GM12865 (cell line): Measurements from ENCODE around the gene NLRP3.
A peak's percentile ranks its signal among the peaks of the same experiment; 100 is the strongest.
"Not testable (repeated sequence)": the region's sequence is repeated elsewhere in the genome, so short reads cannot be mapped to it uniquely, and the experiment has no call there.

Experiments used
- DNase-seq: peaks from one replicate; pipeline ENCODE4 v3.0.0; 2010; ENCODE audit warnings: low read depth
- H3K4me3 ChIP-seq: 2 replicates; pipeline ENCODE4 v1.5.1; 2011; ENCODE audit warnings: mild to moderate bottlenecking, low read depth, low read length, control low read depth
- TF ChIP-seq, protein P1 (sequence below): IDR thresholded peaks from 2 replicates; pipeline ENCODE4 v1.5.1; 2011; ENCODE audit warnings: low read length, control low read depth, low read depth, inconsistent platforms; ENCODE audit not compliant: insufficient read depth; ENCODE audit errors: missing control alignments

NLRP3 gene

DNA sequence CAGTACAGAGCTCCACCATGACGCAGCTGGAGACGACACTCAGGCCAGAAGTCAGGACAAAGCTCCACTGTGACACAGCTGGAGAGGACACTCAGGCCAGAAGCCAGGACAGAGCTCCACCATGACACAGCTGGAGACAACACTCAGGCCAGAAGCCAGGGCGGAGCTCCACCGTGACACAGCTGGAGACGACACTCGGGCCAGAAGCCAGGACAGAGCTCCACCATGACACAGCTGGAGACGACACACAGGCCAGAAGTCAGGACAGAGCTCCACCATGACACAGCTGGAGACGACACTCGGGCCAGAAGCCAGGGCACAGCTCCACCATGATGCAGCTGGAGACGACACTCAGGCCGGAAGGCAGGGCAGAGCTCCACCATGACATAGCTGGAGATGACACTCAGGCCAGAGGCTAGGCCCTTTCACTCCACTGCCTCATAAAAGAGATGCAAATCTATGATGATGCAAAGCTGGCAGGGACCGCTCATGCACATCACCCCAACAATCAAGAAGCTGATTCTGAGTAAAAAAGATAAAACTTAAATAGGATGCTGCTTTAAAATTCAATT, 55.6 kb downstream of the NLRP3 start:
- TF ChIP-seq, protein P1, sequence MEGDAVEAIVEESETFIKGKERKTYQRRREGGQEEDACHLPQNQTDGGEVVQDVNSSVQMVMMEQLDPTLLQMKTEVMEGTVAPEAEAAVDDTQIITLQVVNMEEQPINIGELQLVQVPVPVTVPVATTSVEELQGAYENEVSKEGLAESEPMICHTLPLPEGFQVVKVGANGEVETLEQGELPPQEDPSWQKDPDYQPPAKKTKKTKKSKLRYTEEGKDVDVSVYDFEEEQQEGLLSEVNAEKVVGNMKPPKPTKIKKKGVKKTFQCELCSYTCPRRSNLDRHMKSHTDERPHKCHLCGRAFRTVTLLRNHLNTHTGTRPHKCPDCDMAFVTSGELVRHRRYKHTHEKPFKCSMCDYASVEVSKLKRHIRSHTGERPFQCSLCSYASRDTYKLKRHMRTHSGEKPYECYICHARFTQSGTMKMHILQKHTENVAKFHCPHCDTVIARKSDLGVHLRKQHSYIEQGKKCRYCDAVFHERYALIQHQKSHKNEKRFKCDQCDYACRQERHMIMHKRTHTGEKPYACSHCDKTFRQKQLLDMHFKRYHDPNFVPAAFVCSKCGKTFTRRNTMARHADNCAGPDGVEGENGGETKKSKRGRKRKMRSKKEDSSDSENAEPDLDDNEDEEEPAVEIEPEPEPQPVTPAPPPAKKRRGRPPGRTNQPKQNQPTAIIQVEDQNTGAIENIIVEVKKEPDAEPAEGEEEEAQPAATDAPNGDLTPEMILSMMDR: no peak
- no peak overlapping the region for H3K4me3 ChIP-seq
- DNase-seq: peak; percentile 7

DNA sequence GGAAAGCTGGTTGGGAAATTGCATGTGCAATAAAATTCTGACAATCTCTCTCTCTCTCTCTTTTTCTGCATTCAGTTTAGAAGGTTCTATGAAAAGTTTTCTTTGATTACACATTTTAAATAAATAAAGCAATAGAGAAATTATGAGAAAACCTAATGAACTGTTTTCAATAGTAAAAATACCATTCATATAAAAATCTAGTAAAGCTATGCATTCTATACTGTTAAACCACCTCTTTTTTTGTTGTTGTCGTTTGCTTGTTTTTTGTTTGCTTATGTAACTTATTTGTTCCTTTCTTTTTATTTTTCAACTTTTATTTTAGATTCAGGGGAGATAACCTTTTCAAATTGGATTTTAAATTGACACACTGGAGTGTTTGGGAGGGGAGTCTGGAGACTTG, 56.1 kb downstream of the NLRP3 start:
- no peak overlapping the region for H3K4me3 ChIP-seq
- TF ChIP-seq, protein P1: no peak
- no peak for DNase-seq

DNA sequence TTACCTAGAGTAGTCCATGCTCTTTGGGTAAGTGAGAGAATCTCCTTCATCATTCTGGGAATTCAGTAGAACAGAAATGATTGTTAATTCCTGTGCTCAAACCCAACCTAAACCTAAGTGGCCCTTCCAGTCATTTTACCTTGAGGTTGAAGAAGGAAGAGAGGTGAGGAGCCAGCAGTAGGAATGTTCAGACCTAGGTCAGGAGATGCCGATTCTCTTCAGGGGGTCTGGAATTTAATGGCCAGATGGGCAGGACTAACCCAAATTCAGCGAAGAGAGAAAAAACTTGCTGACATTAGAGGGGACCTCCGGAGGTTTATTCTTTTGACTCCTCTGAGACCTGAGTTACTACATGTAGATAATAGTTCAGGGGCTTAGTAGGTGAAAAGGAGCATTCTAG, 58.4 kb downstream of the NLRP3 start:
- TF ChIP-seq, protein P1: no peak
- H3K4me3 ChIP-seq: no peak overlapping the region

DNA sequence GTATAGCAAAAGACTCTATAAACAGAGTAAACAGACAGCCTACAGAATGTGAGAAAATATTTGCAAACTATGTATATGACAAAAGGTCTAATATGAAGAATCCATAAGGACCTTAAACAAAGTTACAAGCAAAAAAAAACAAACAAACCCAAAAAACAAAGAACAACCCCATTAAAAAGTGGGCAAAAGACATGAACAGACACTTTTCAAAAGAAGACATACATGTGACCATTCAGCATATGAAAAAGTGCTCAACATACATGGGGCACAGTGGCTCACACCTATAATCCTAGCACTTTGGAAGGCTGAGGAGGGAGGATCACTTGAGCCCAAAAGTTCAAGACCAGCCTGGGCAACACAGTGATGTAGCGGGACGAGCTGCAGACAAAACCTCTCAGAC, 59.8 kb downstream of the NLRP3 start:
- DNase-seq: no peak
- H3K4me3 ChIP-seq: no peak overlapping the region
- TF ChIP-seq, protein P1: no peak

More for the DNA sequence above, 58.4 kb downstream of the NLRP3 start:
- DNase-seq: no peak

DNA sequence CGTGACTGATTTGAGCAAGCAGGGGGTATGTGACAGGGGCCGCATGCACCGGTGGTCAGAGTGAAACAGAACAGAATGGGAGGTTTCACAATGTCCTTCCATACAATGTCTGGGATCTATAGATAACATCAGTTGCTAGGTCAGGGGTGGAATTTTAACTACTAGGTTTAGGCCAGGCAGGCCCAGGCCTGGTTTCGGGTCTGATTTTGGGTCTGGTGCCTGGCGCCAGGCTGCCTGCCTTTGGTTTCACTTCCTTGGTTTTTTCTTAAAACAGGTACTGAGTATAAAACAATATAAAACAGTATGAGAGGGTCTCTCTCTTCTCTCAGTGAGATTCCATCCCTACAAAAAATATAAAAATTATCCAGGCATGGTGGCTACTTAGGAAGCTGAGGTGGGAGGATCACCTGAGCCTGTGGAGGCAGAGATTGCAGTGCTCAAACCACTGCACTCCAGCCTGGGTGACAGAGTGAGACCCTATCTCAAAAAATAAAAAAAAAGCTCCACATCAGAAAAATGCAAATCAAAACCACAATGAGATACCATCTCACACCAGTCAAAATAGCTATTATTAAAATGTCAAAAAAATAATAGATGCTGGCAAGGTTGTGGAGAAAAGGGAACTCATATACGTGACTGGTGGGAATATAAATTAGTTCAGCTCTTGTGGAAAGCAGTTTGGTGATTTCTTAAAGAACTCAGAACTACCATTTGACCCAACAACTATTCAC, 60.5 kb downstream of the NLRP3 start:
- H3K4me3 ChIP-seq: not testable (repeated sequence)
- DNase-seq: peak; percentile 18

DNA sequence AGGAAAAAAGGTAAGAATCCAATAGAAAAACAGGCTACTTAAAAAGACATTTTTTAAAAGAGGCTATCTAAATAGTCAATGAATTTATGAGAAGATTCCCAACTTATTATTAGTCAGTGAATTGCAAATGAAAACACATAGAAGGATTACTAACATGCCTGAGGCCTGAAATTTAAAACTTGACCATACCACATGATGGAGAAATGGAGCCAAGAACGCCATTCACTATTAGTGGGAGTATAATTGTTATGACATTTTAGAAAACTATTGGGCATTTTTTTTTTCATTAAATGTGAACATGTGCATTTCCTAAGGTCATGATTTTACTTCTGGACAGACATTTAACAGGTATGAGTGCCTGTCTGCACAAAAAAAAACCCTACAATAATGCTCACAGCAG, 66.8 kb downstream of the NLRP3 start:
- no peak for DNase-seq
- no peak overlapping the region for H3K4me3 ChIP-seq

DNA sequence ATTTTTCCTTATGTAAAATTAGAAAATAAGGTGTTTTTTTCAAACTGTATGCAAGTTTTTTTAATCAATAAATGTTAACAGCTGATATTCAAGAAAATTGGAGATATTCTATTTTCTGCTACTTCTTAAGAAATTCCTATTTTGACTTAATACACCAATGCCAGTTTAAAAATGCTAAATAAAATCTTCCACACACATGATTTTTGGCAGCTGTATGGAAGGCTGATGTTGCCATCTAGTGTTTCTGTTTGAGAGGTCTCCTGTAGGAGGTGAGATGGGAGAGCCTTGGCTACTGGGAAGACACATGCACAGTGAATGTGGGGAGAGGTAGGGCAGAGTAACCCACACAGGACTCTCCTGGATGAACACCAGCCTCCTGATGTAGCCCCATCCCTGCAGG, 71.1 kb downstream of the NLRP3 start:
- TF ChIP-seq, protein P1: peak; percentile 54
- peak; percentile 58 for DNase-seq
- H3K4me3 ChIP-seq: no peak overlapping the region

More for the DNA sequence above, 66.8 kb downstream of the NLRP3 start:
- TF ChIP-seq, protein P1: no peak
